GM20000 (cell line): Measurements from ENCODE around the gene EGR2.

ENCODE experiments used
- DNase-seq: peaks from one replicate; pipeline ENCODE4 v3.0.0; 2012; ENCODE audit warnings: low spot score
- CTCF ChIP-seq: IDR thresholded peaks from 2 replicates; pipeline ENCODE4 v1.5.1; 2012; ENCODE audit warnings: mild to moderate bottlenecking, control low read depth; ENCODE audit errors: extremely low read depth, missing control alignments

The EGR2 gene

GRCh38 chr10:62763155-62763554 lies 53.0 kb downstream of the EGR2 start:
- no peak for TF ChIP-seq CTCF
- DNase-seq = no peak
